Activated naive CD4-positive, alpha-beta T cell treated with anti-CD3 and anti-CD28 coated beads for 36 hours (primary cell): Measurements from ENCODE around the gene OSTN. TPM values are rescaled to one million over a fixed set of nuclear protein-coding genes. Genes with fewer than 3 reads are reported as not detected.
"Not testable (repeated sequence)": the region's sequence is repeated elsewhere in the genome, so short reads cannot be mapped to it uniquely, and the experiment has no call there.

Experiments used
- CTCF ChIA-PET: fragments of 350-600 bp; sonication (Branson Sonifier 250); formaldehyde crosslinking; loops from one replicate; lab custom pipeline; 2021; ENCODE audit warnings: antibody characterized with exemption; lab: Charles Lee
- DNase-seq: peaks from one replicate; pipeline ENCODE4 v3.0.0-alpha.2; 2020
- H3K27ac Mint-ChIP-seq: one replicate; pipeline ENCODE4 v1.8.0; 2021; ENCODE audit warnings: mild to moderate bottlenecking, mixed read lengths
- H3K27me3 Mint-ChIP-seq: one replicate; pipeline ENCODE4 v1.8.0; 2021; ENCODE audit warnings: low read depth, mixed read lengths
- H3K36me3 Mint-ChIP-seq: one replicate; pipeline ENCODE4 v1.8.0; 2021; ENCODE audit warnings: low read depth, mixed read lengths
- H3K4me1 Mint-ChIP-seq: one replicate; pipeline ENCODE4 v1.8.0; 2021; ENCODE audit warnings: low read depth, mixed read lengths
- H3K4me3 Mint-ChIP-seq: one replicate; pipeline ENCODE4 v1.8.0; 2021; ENCODE audit warnings: mild to moderate bottlenecking, moderate library complexity, mixed read lengths
- H3K9me3 Mint-ChIP-seq: one replicate; pipeline ENCODE4 v1.8.0; 2021; ENCODE audit warnings: mixed read lengths
- intact Hi-C: fragments of 100-400 bp; cut with micrococcal nuclease; formaldehyde crosslinking; loops from one replicate; pipeline ENCODE4 v1.15.1; 2023
- total RNA-seq, 2 experiments: library from RNA; stranded (reverse); gene quantifications; one replicate each; pipeline ENCODE4 v1.2.3, GENCODE V29; 2021

OSTN gene
- total RNA-seq, 2 experiments from 2014 or later, result not detected

GRCh38 chr3:191257286-191257685 lies 58.2 kb downstream of the OSTN start:
- Mint-ChIP-seq H3K36me3 (no peaks in the 10 kb centered on the region), H3K27ac (no peak overlapping the region), H3K4me1 (no peaks in the 10 kb centered on the region), H3K4me3 (no peak overlapping the region), H3K27me3 (no peaks in the 10 kb centered on the region), H3K9me3 (no peaks in the 10 kb centered on the region)
- CTCF ChIA-PET, result no interaction called here
- no peak for DNase-seq
- intact Hi-C loops, result no loop called here

DNA sequence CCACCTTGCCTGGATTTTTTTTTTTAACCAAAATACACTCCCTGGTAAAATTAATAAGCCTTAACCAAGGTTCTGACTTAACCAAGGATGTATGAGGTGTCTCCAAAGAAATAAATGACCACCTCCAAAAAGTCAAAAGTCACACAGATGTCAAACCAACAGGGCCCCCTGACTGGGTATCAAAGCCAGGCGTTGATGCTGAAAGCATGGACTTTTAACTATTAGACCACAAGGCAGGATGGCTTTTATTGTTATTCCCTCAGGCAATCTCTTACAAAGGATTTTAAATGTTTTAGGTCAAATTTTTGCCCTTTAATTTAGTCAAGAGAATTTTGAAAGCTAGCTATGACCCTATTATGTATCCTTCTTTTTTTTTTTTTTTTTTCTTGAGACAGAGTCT lies 60.4 kb downstream of the OSTN start:
- Mint-ChIP-seq H3K36me3 (no peaks in the 10 kb centered on the region), H3K27ac (no peak overlapping the region), H3K9me3 (no peaks in the 10 kb centered on the region), H3K4me3 (no peak overlapping the region), H3K4me1 (no peaks in the 10 kb centered on the region), H3K27me3 (no peaks in the 10 kb centered on the region)
- intact Hi-C loops, result no loop called here
- no peak for DNase-seq
- CTCF ChIA-PET, result no interaction called here

DNA sequence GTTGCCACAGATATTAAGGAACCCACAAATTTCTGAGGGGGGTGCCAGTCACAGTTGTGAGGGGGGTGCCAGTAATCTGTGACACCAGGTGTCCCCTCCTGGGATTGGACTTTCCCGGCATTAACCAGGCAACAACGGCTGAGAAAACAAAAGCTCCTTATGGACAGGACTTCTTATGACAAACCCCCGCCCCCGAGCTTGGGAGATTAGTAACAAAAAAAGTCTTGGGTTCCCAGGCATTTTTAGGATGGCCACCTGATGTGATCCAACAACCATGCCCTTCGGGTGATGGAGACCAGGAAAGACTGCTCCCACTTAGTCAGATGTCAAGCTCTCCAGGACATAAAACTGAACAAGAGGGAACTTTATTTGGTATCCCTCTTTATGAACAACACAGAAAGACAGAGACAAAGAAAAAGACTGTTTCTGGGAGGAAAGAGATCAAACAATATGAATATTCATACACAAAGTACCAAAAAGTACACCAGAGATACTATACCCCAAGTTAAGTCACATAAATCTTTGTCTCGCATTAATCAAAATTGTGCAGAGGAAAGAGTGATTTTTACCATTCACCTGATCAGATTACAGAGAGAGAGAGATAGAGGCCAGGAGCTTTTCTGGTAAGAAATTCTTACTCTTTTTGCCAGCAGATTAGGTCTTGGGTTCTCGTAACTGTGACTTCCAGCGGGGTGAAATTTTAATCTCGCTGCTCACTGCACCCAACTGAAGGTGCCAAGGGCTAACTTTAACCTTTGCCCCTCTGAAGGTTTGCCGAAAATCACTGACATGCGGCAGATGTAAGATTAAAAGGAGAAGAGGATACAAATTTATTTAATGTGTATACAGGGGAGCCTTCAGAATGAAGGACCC lies 61.6 kb downstream of the OSTN start:
- DNase-seq, result no peak
- CTCF ChIA-PET, result no interaction called here
- Mint-ChIP-seq H3K36me3 (no peaks in the 10 kb centered on the region), H3K27me3 (no peaks in the 10 kb centered on the region), H3K4me1 (no peaks in the 10 kb centered on the region), H3K9me3 (no peaks in the 10 kb centered on the region), H3K4me3 (no peak overlapping the region), H3K27ac (no peak overlapping the region)
- intact Hi-C loops, result no loop called here

- Mint-ChIP-seq H3K9me3 (no peaks in the 10 kb centered on the region), H3K4me1 (no peaks in the 10 kb centered on the region), H3K27ac (no peak overlapping the region), H3K27me3 (no peaks in the 10 kb centered on the region), H3K36me3 (no peaks in the 10 kb centered on the region), H3K4me3 (no peak overlapping the region)
- DNase-seq, result no peak
- CTCF ChIA-PET, result no interaction called here
- intact Hi-C loops, result no loop called here
Measured at GRCh38 chr3:191261304-191261638, 62.2 kb downstream of the OSTN start.

GRCh38 chr3:191262650-191263049 lies 63.6 kb downstream of the OSTN start:
- intact Hi-C loops, result no loop called here

GRCh38 chr3:191263365-191263764 lies 64.3 kb downstream of the OSTN start:
- no peaks in the 10 kb centered on the region for H3K36me3 Mint-ChIP-seq
- intact Hi-C loops, result no loop called here
- H3K27me3 Mint-ChIP-seq, result no peaks in the 10 kb centered on the region
- DNase-seq, result no peak
- no peak overlapping the region for H3K4me3 Mint-ChIP-seq
- CTCF ChIA-PET, result no interaction called here
- H3K27ac Mint-ChIP-seq, result no peak overlapping the region
- no peaks in the 10 kb centered on the region for H3K9me3 Mint-ChIP-seq
- no peaks in the 10 kb centered on the region for H3K4me1 Mint-ChIP-seq

More at GRCh38 chr3:191262650-191263049, 63.6 kb downstream of the OSTN start:
- Mint-ChIP-seq H3K4me3 (no peak overlapping the region), H3K36me3 (no peaks in the 10 kb centered on the region), H3K9me3 (no peaks in the 10 kb centered on the region), H3K4me1 (no peaks in the 10 kb centered on the region), H3K27me3 (no peaks in the 10 kb centered on the region), H3K27ac (no peak overlapping the region)
- DNase-seq, result no peak
- CTCF ChIA-PET, result no interaction called here

GRCh38 chr3:191263850-191264249 lies 64.8 kb downstream of the OSTN start:
- H3K36me3 Mint-ChIP-seq, result no peaks in the 10 kb centered on the region
- H3K27me3 Mint-ChIP-seq, result no peaks in the 10 kb centered on the region
- intact Hi-C loops, result no loop called here
- H3K27ac Mint-ChIP-seq, result no peak overlapping the region
- no peaks in the 10 kb centered on the region for H3K9me3 Mint-ChIP-seq
- H3K4me3 Mint-ChIP-seq, result no peak overlapping the region
- CTCF ChIA-PET, result interaction anchor here (0.6 kb wide), 1 partner anchor 770 kb away, joined by 3 read pairs; no protein-coding TSS in a partner anchor
- H3K4me1 Mint-ChIP-seq, result no peaks in the 10 kb centered on the region
- DNase-seq, result no peak

DNA sequence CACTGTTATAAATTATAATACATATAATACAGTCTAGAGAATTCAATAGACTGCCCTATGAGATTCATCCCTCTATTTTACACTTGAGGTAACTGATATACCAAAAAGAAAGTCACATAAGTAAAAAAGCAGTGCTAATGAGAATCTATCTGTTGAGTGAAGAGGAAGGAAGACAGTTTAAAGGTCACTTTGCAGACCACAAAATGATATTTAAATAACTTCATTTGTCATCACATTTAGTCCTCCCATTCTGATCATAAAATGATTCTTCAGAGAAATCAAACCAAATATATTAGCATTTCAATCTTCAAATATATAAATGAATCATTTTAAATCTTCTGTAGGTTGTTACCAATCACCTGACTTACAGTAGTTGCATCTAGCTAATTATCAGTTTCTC lies 69.7 kb downstream of the OSTN start:
- Mint-ChIP-seq H3K4me3 (no peak overlapping the region), H3K27ac (no peak overlapping the region), H3K27me3 (no peaks in the 10 kb centered on the region), H3K9me3 (no peaks in the 10 kb centered on the region), H3K36me3 (no peaks in the 10 kb centered on the region), H3K4me1 (no peaks in the 10 kb centered on the region)
- DNase-seq, result no peak
- CTCF ChIA-PET, result no interaction called here
- intact Hi-C loops, result no loop called here

DNA sequence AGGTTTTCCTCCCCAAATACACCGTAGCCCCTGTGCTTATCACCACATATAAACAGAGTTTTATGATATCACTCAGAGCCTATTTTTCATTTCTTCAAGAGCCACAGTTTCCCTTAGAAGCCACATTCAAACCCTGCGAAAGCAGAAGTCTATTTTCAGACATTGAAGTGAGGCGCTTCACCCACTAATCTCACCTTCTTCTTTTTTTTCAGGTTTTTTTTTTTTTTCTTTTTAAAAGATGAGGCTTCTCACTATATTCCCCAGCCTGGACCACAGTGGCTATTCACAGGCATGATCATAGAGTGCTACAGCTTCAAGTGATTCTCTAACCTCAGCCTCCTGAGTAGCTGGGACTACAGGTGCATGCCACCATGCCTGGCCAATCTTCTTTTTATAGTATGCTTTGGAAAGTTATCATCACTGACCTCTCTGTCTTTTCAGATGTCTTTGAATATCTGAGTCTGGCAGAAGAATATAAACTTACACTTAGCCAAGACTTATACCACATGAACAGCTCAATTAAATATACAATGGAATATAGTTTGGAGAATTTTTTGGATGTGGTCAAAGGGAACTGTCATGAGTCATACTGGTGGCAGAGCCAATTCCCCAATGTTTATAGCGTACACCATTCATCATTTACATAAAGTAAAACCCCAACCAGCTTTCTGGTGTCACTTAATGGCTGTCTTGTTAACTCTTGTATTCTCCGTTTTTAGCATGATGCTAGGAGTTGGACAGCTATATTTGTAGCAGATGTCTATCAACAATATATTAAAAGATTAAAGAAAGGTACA lies 70.4 kb downstream of the OSTN start:
- CTCF ChIA-PET, result no interaction called here

DNA sequence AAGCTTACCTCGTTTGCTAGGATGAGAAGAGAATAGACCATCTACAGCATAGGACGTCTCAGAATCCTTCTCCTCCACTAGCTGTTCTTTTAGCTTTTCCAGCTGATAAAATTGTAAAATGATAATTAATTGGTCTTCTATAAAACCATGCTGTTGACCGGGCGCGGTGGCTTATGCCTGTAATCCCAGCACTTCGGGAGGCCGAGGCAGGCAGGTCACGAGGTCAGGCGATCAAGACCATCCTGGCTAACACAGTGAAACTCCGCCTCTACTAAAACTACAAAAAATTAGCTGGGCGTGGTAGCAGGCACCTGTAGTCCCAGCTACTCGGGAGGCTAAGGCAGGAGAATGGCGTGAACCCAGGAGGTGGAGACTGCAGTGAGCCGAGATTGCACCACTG lies 76.2 kb downstream of the OSTN start:
- H3K27me3 Mint-ChIP-seq, H3K4me3 Mint-ChIP-seq, H3K4me1 Mint-ChIP-seq, CTCF ChIA-PET, intact Hi-C loops, H3K36me3 Mint-ChIP-seq, H3K9me3 Mint-ChIP-seq, H3K27ac Mint-ChIP-seq, DNase-seq: not testable (repeated sequence)

More for the DNA sequence above, 70.4 kb downstream of the OSTN start:
- intact Hi-C loops, result no loop called here
- Mint-ChIP-seq H3K9me3 (no peaks in the 10 kb centered on the region), H3K4me3 (no peak overlapping the region), H3K36me3 (no peaks in the 10 kb centered on the region), H3K27ac (no peak overlapping the region), H3K27me3 (no peaks in the 10 kb centered on the region), H3K4me1 (no peaks in the 10 kb centered on the region)
- DNase-seq, result no peak

GRCh38 chr3:191275751-191276150 lies 76.7 kb downstream of the OSTN start:
- Mint-ChIP-seq H3K36me3 (no peaks in the 10 kb centered on the region), H3K4me3 (no peak overlapping the region), H3K27ac (no peak overlapping the region), H3K9me3 (no peaks in the 10 kb centered on the region), H3K4me1 (no peaks in the 10 kb centered on the region), H3K27me3 (no peaks in the 10 kb centered on the region)
- intact Hi-C loops, result no loop called here
- DNase-seq, result no peak
- CTCF ChIA-PET, result no interaction called here

GRCh38 chr3:191280111-191280510 lies 81.1 kb downstream of the OSTN start:
- no peaks in the 10 kb centered on the region for H3K27me3 Mint-ChIP-seq
- H3K27ac Mint-ChIP-seq, result no peak overlapping the region
- CTCF ChIA-PET, result no interaction called here
- H3K9me3 Mint-ChIP-seq, result peaks cover under 1% of the 10 kb centered on the region
- H3K4me1 Mint-ChIP-seq, result no peaks in the 10 kb centered on the region
- intact Hi-C loops, result no loop called here
- H3K36me3 Mint-ChIP-seq, result no peaks in the 10 kb centered on the region
- H3K4me3 Mint-ChIP-seq, result no peak overlapping the region
- no peak for DNase-seq

- intact Hi-C loops, result no loop called here
- no peak for DNase-seq
- Mint-ChIP-seq H3K27me3 (no peaks in the 10 kb centered on the region), H3K36me3 (no peaks in the 10 kb centered on the region), H3K4me1 (no peaks in the 10 kb centered on the region), H3K27ac (no peak overlapping the region), H3K4me3 (no peak overlapping the region), H3K9me3 (peaks cover 1% of the 10 kb centered on the region)
- CTCF ChIA-PET, result no interaction called here
Measured at GRCh38 chr3:191280882-191281281, 81.8 kb downstream of the OSTN start.
